ENCODE measurements around the gene PSENEN.
A peak's percentile ranks its signal among the peaks of the same experiment; 100 is the strongest.

The PSENEN gene

GRCh38 chr19:35745328-35746086 is at the start of gene PSENEN, which contains the start of gene U2AF1L4 (continued):
- TF ChIP-seq, protein P1, sequence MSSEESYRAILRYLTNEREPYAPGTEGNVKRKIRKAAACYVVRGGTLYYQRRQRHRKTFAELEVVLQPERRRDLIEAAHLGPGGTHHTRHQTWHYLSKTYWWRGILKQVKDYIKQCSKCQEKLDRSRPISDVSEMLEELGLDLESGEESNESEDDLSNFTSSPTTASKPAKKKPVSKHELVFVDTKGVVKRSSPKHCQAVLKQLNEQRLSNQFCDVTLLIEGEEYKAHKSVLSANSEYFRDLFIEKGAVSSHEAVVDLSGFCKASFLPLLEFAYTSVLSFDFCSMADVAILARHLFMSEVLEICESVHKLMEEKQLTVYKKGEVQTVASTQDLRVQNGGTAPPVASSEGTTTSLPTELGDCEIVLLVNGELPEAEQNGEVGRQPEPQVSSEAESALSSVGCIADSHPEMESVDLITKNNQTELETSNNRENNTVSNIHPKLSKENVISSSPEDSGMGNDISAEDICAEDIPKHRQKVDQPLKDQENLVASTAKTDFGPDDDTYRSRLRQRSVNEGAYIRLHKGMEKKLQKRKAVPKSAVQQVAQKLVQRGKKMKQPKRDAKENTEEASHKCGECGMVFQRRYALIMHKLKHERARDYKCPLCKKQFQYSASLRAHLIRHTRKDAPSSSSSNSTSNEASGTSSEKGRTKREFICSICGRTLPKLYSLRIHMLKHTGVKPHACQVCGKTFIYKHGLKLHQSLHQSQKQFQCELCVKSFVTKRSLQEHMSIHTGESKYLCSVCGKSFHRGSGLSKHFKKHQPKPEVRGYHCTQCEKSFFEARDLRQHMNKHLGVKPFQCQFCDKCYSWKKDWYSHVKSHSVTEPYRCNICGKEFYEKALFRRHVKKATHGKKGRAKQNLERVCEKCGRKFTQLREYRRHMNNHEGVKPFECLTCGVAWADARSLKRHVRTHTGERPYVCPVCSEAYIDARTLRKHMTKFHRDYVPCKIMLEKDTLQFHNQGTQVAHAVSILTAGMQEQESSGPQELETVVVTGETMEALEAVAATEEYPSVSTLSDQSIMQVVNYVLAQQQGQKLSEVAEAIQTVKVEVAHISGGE (tag by site-specific recombination; conservative IDR thresholded peaks at IDR 0.05; ENCODE audit: low read depth): peak; percentile 64
- TF ChIP-seq ZNF16 (tag by site-specific recombination; IDR thresholded peaks at IDR 0.05; ENCODE audit: low read depth): no peak
- TF ChIP-seq ZNF433 (tag by site-specific recombination; IDR thresholded peaks at IDR 0.05; ENCODE audit: low read depth): no peak
- TF ChIP-seq, protein P2, sequence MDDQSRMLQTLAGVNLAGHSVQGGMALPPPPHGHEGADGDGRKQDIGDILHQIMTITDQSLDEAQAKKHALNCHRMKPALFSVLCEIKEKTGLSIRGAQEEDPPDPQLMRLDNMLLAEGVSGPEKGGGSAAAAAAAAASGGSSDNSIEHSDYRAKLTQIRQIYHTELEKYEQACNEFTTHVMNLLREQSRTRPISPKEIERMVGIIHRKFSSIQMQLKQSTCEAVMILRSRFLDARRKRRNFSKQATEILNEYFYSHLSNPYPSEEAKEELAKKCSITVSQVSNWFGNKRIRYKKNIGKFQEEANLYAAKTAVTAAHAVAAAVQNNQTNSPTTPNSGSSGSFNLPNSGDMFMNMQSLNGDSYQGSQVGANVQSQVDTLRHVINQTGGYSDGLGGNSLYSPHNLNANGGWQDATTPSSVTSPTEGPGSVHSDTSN (CRISPR knock-in tag; IDR thresholded peaks at IDR 0.05): no peak
- no peak for TF ChIP-seq ZNF624 (tag by site-specific recombination; IDR thresholded peaks at IDR 0.05)
- no peak for TF ChIP-seq ZNF157 (tag by site-specific recombination; IDR thresholded peaks at IDR 0.05)
- no peak for TF ChIP-seq ZNF248 (tag by site-specific recombination; IDR thresholded peaks at IDR 0.05)
- TF ChIP-seq ZNF404 (tag by site-specific recombination; IDR thresholded peaks at IDR 0.05): no peak
- no peak for TF ChIP-seq FEZF1 (tag by site-specific recombination; IDR thresholded peaks at IDR 0.05)
- TF ChIP-seq, protein P3, sequence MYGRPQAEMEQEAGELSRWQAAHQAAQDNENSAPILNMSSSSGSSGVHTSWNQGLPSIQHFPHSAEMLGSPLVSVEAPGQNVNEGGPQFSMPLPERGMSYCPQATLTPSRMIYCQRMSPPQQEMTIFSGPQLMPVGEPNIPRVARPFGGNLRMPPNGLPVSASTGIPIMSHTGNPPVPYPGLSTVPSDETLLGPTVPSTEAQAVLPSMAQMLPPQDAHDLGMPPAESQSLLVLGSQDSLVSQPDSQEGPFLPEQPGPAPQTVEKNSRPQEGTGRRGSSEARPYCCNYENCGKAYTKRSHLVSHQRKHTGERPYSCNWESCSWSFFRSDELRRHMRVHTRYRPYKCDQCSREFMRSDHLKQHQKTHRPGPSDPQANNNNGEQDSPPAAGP (tag by site-specific recombination; IDR thresholded peaks at IDR 0.05): no peak
- TF ChIP-seq HOXD13 (CRISPR knock-in tag; IDR thresholded peaks at IDR 0.05; ENCODE audit: borderline replicate concordance): no peak
- peak; percentile 99 for TF ChIP-seq ZNF335 (tag by site-specific recombination; conservative IDR thresholded peaks at IDR 0.05)
- TF ChIP-seq, protein P4, sequence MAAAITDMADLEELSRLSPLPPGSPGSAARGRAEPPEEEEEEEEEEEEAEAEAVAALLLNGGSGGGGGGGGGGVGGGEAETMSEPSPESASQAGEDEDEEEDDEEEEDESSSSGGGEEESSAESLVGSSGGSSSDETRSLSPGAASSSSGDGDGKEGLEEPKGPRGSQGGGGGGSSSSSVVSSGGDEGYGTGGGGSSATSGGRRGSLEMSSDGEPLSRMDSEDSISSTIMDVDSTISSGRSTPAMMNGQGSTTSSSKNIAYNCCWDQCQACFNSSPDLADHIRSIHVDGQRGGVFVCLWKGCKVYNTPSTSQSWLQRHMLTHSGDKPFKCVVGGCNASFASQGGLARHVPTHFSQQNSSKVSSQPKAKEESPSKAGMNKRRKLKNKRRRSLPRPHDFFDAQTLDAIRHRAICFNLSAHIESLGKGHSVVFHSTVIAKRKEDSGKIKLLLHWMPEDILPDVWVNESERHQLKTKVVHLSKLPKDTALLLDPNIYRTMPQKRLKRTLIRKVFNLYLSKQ (tag by site-specific recombination; IDR thresholded peaks at IDR 0.05; ENCODE audit: borderline replicate concordance): no peak
- peak; percentile 82 for TF ChIP-seq YY2 (tag by site-specific recombination; IDR thresholded peaks at IDR 0.05)
- TF ChIP-seq ZNF837 (tag by site-specific recombination; IDR thresholded peaks at IDR 0.05): no peak
- TF ChIP-seq, protein P5, sequence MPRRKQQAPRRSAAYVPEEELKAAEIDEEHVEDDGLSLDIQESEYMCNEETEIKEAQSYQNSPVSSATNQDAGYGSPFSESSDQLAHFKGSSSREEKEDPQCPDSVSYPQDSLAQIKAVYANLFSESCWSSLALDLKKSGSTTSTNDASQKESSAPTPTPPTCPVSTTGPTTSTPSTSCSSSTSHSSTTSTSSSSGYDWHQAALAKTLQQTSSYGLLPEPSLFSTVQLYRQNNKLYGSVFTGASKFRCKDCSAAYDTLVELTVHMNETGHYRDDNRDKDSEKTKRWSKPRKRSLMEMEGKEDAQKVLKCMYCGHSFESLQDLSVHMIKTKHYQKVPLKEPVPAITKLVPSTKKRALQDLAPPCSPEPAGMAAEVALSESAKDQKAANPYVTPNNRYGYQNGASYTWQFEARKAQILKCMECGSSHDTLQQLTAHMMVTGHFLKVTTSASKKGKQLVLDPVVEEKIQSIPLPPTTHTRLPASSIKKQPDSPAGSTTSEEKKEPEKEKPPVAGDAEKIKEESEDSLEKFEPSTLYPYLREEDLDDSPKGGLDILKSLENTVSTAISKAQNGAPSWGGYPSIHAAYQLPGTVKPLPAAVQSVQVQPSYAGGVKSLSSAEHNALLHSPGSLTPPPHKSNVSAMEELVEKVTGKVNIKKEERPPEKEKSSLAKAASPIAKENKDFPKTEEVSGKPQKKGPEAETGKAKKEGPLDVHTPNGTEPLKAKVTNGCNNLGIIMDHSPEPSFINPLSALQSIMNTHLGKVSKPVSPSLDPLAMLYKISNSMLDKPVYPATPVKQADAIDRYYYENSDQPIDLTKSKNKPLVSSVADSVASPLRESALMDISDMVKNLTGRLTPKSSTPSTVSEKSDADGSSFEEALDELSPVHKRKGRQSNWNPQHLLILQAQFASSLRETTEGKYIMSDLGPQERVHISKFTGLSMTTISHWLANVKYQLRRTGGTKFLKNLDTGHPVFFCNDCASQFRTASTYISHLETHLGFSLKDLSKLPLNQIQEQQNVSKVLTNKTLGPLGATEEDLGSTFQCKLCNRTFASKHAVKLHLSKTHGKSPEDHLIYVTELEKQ (tag by site-specific recombination; IDR thresholded peaks at IDR 0.05; ENCODE audit: borderline replicate concordance): no peak
- TF ChIP-seq, protein P6, sequence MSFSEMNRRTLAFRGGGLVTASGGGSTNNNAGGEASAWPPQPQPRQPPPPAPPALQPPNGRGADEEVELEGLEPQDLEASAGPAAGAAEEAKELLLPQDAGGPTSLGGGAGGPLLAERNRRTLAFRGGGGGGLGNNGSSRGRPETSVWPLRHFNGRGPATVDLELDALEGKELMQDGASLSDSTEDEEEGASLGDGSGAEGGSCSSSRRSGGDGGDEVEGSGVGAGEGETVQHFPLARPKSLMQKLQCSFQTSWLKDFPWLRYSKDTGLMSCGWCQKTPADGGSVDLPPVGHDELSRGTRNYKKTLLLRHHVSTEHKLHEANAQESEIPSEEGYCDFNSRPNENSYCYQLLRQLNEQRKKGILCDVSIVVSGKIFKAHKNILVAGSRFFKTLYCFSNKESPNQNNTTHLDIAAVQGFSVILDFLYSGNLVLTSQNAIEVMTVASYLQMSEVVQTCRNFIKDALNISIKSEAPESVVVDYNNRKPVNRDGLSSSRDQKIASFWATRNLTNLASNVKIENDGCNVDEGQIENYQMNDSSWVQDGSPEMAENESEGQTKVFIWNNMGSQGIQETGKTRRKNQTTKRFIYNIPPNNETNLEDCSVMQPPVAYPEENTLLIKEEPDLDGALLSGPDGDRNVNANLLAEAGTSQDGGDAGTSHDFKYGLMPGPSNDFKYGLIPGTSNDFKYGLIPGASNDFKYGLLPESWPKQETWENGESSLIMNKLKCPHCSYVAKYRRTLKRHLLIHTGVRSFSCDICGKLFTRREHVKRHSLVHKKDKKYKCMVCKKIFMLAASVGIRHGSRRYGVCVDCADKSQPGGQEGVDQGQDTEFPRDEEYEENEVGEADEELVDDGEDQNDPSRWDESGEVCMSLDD (tag by site-specific recombination; IDR thresholded peaks at IDR 0.05): 0 out of 2 replicates have a peak, but pooled peaks have one; percentile 22
- no peak for TF ChIP-seq ZNF473 (tag by site-specific recombination; IDR thresholded peaks at IDR 0.05)
- no peak for TF ChIP-seq ZNF747 (tag by site-specific recombination; IDR thresholded peaks at IDR 0.05)
- no peak for TF ChIP-seq ZNF121 (tag by site-specific recombination; IDR thresholded peaks at IDR 0.05)
- TF ChIP-seq ZNF266 (tag by site-specific recombination; IDR thresholded peaks at IDR 0.05; ENCODE audit: low read depth): no peak
- no peak for TF ChIP-seq ZSCAN16 (tag by site-specific recombination; IDR thresholded peaks at IDR 0.05)
- TF ChIP-seq ZNF416 (tag by site-specific recombination; IDR thresholded peaks at IDR 0.05): no peak
- TF ChIP-seq ZNF654 (tag by site-specific recombination; IDR thresholded peaks at IDR 0.05; ENCODE audit: low read depth): no peak
- TF ChIP-seq ZNF529 (tag by site-specific recombination; IDR thresholded peaks at IDR 0.05; ENCODE audit: insufficient replicate concordance): no peak
